ENCODE data around the gene EHD3. TPM values are rescaled to one million over a fixed set of nuclear protein-coding genes. Genes with fewer than 3 reads are reported as not detected.

Gene EHD3
- total and polyA plus RNA-seq, 10 of the 15 experiments (the other 5 are each of a cell fraction or from before 2014, with no cell fraction given) = 1.1 to 10.9 (median 8.2) TPM

GRCh38 chr2:31223749-31224148 lies 10.2 kb upstream of the EHD3 start:
- no peak for ATAC-seq
- intact Hi-C loops (cut with micrococcal nuclease; ENCODE audit: unreplicated experiment) (no loop called here), in situ Hi-C loops (cut with MboI) (no loop called here)
- H3K27ac ChIP-seq (ENCODE audit: control insufficient read depth, insufficient read depth) = no peak overlapping the region
- peaks cover 20% of the 10 kb centered on the region for H3K4me1 ChIP-seq (ENCODE audit: control insufficient read depth, insufficient read depth, low read length)
- no peak for DNase-seq (ENCODE audit: low read depth, low spot score)
- no peak overlapping the region for H2AFZ ChIP-seq (ENCODE audit: control insufficient read depth, low read depth, low read length)
- H3K36me3 ChIP-seq (ENCODE audit: control insufficient read depth in 2 of 2, insufficient read depth in 2 of 2, low read length in 1 of 2) = no peaks in the 10 kb centered on the region
- H3K4me2 ChIP-seq (ENCODE audit: control insufficient read depth, insufficient read depth) = no peak overlapping the region
- no peak overlapping the region for H3K9ac ChIP-seq (ENCODE audit: control insufficient read depth, insufficient read depth, low read length)
- 23% methylated on average over 7 of the region's 7 CpGs for WGBS (ENCODE audit: insufficient coverage, insufficient replicate concordance, low lambda C conversion rate, missing lambda C conversion rate)
- no peak for FAIRE-seq
- H3K9me3 ChIP-seq (replicated peaks; ENCODE audit: control insufficient read depth, insufficient read depth, low read length) = no peaks in the 10 kb centered on the region
- BruUV-seq (replicated peaks) = no TSS peak
- POLR2A ChIA-PET = interaction anchor here (0.5 kb wide), 1 partner anchor 511 kb away, joined by 7 read pairs; no protein-coding TSS in a partner anchor
- CTCF ChIA-PET = interaction anchor here (2.2 kb wide), 1 partner anchor 10 kb away, joined by 7 read pairs; the partner anchor contains the start of gene EHD3
- TF ChIP-seq EED (IDR thresholded peaks at IDR 0.05; ENCODE audit: low read depth) = no peak
- TF ChIP-seq, protein P1, sequence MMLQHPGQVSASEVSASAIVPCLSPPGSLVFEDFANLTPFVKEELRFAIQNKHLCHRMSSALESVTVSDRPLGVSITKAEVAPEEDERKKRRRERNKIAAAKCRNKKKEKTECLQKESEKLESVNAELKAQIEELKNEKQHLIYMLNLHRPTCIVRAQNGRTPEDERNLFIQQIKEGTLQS (IDR thresholded peaks at IDR 0.05; ENCODE audit: borderline replicate concordance, extremely low read depth, low read depth, low read length) = no peak
- TF ChIP-seq JUND (IDR thresholded peaks at IDR 0.05; ENCODE audit: low read depth, low read length) = no peak
- no peak for TF ChIP-seq MEF2A (IDR thresholded peaks at IDR 0.05; ENCODE audit: insufficient read depth, low read depth, low read length)
- TF ChIP-seq ETV6 (conservative IDR thresholded peaks at IDR 0.05 in 1 of 2, IDR thresholded peaks at IDR 0.05 in 1 of 2; ENCODE audit: borderline replicate concordance in 1 of 2, low read depth in 1 of 2) = no peak
- TF ChIP-seq MAX (IDR thresholded peaks at IDR 0.05; ENCODE audit: low read depth, low read length) = no peak
- no peak for TF ChIP-seq SMAD5 (IDR thresholded peaks at IDR 0.05; ENCODE audit: low read depth)
- TF ChIP-seq YBX1 (IDR thresholded peaks at IDR 0.05) = no peak
- TF ChIP-seq IRF3 (IDR thresholded peaks at IDR 0.05) = no peak
- no peak for TF ChIP-seq NR2C1 (IDR thresholded peaks at IDR 0.05)
- TF ChIP-seq SMARCA5 (IDR thresholded peaks at IDR 0.05) = no peak
- no peak for TF ChIP-seq STAT1 (conservative IDR thresholded peaks at IDR 0.05)
- TF ChIP-seq EGR1 (IDR thresholded peaks at IDR 0.05; ENCODE audit: borderline replicate concordance in 1 of 2, low read depth in 2 of 2, low read length in 2 of 2) = no peak
- TF ChIP-seq YY1 (IDR thresholded peaks at IDR 0.05; ENCODE audit: low read depth, low read length) = no peak
- no peak for TF ChIP-seq GATAD2B (conservative IDR thresholded peaks at IDR 0.05; ENCODE audit: low read depth)
- TF ChIP-seq, protein P2, sequence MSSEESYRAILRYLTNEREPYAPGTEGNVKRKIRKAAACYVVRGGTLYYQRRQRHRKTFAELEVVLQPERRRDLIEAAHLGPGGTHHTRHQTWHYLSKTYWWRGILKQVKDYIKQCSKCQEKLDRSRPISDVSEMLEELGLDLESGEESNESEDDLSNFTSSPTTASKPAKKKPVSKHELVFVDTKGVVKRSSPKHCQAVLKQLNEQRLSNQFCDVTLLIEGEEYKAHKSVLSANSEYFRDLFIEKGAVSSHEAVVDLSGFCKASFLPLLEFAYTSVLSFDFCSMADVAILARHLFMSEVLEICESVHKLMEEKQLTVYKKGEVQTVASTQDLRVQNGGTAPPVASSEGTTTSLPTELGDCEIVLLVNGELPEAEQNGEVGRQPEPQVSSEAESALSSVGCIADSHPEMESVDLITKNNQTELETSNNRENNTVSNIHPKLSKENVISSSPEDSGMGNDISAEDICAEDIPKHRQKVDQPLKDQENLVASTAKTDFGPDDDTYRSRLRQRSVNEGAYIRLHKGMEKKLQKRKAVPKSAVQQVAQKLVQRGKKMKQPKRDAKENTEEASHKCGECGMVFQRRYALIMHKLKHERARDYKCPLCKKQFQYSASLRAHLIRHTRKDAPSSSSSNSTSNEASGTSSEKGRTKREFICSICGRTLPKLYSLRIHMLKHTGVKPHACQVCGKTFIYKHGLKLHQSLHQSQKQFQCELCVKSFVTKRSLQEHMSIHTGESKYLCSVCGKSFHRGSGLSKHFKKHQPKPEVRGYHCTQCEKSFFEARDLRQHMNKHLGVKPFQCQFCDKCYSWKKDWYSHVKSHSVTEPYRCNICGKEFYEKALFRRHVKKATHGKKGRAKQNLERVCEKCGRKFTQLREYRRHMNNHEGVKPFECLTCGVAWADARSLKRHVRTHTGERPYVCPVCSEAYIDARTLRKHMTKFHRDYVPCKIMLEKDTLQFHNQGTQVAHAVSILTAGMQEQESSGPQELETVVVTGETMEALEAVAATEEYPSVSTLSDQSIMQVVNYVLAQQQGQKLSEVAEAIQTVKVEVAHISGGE (CRISPR knock-in tag; IDR thresholded peaks at IDR 0.05) = no peak
- SMC1A ChIA-PET (ENCODE audit: uncharacterized antibody, unreplicated experiment) = no interaction called here
- H4K20me1 ChIP-seq (ENCODE audit: control insufficient read depth, insufficient read depth) = no peaks in the 10 kb centered on the region
- H3K4me3 ChIP-seq = no peak overlapping the region
- no peaks in the 10 kb centered on the region for H3K79me2 ChIP-seq (ENCODE audit: control insufficient read depth, insufficient read depth, low read length)
- RAD21 ChIA-PET (ENCODE audit: unreplicated experiment) = no interaction called here
- no peaks in the 10 kb centered on the region for H3K27me3 ChIP-seq (replicated peaks in 1 of 2; ENCODE audit: control insufficient read depth in 2 of 2, insufficient read depth in 2 of 2, low read length in 1 of 2)
